HG03280 (cell line): ENCODE measurements around the gene ABCA7.

ENCODE experiments used
- ATAC-seq: cut with Tn5 transposase; IDR thresholded peaks from one replicate; pipeline ENCODE4 v1.9.1; 2021; ENCODE audit warnings: mild to moderate bottlenecking, moderate library complexity; ENCODE audit not compliant: unreplicated experiment

The ABCA7 gene

GRCh38 chr19:1032264-1032867, 7.5 kb upstream of the ABCA7 start:
- no peak for ATAC-seq

GRCh38 chr19:1035998-1036621, 3.8 kb upstream of the ABCA7 start:
- ATAC-seq: no peak

GRCh38 chr19:1037621-1038064, 2.3 kb upstream of the ABCA7 start:
- no peak for ATAC-seq

- no peak for ATAC-seq
Measured at GRCh38 chr19:1038978-1039645, 795 bp upstream of the ABCA7 start.

DNA sequence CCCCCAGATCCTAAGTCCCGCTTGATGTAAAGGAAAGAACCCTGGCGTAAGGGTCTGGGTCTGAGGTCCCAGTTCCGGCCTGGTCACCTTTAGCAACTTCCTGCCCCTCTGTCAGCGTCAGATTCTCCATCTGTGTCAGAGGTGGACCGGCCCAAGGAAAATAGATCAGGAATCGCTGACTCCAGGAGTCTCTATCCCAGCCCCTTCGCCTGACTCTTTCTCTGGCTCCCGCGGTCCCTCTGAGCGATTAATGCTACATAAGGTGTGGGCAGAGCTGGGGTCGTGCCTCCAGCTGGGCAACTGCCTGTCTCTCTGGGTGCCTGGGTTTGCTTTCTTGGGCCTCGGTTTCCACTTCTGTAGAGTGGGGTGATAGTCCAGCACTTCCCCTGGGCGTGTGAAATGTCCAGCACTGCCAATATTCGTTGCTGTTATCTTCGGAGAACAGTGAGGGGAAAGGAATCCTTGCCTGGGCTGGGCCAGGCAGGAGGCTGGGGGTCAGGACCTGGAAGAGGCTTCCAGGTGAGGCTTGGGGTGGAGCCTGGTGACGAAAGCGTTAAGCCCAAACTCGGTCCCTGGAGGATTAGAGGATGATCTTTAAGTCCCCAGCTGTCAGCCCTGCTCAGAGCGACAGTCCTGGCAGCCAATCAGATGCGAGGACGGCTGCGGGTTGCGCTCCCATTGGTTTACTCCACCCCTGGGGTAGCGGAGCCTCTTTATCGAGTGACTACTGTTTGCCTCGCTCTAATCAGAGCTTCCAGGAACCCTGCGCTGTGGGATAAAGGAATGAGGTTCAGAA, 767 bp downstream of the ABCA7 start:
- ATAC-seq: peak; percentile 38

DNA sequence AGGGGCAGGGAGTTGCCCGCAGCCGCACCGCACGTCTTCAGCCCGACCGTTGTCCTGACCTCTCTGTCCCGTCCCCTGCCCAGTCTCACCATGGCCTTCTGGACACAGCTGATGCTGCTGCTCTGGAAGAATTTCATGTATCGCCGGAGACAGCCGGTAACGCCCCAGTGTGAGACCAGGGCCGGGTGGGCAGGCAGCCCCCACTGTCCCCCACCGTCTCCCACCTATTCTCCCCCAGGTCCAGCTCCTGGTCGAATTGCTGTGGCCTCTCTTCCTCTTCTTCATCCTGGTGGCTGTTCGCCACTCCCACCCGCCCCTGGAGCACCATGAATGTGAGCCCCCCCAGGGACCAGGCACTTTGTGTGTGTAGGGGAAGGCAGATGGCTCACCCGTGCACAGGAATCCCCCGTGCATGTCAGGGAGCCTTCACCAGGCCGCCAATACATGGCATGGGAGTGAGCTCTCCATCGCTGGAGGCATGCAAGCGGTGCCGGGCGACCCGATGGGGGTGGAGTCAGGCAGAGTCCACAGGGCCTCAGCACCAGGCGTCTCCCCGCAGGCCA, 1.4 kb downstream of the ABCA7 start:
- no peak for ATAC-seq

DNA sequence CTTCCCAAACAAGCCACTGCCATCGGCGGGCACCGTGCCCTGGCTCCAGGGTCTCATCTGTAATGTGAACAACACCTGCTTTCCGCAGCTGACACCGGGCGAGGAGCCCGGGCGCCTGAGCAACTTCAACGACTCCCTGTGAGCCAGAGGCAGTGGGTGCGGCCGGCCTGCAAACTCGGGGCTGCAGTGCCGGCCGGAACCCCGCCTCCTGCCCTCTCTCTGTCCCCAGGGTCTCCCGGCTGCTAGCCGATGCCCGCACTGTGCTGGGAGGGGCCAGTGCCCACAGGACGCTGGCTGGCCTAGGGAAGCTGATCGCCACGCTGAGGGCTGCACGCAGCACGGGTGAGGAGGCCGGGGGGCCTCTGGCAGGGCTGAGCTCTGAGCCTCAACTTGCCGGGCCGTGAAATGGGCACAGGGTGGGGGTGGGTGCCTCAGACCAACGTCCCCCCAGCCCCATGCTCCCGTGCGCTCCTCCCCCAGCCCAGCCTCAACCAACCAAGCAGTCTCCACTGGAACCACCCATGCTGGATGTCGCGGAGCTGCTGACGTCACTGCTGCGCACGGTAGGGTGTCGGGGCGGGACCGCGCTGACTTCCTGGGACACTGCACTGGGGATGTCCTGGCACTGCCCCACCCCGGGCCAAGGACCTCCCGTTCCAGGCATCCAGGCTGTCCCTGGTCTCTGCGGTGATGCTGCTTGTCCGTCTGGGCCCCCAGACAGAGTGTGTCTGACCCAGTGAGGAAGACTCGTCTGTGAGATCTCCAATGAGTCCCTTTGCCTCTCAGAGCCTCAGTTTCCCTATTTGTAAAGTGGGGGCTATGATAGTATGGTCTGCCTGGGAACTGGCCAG, 2.2 kb downstream of the ABCA7 start:
- ATAC-seq: no peak

DNA sequence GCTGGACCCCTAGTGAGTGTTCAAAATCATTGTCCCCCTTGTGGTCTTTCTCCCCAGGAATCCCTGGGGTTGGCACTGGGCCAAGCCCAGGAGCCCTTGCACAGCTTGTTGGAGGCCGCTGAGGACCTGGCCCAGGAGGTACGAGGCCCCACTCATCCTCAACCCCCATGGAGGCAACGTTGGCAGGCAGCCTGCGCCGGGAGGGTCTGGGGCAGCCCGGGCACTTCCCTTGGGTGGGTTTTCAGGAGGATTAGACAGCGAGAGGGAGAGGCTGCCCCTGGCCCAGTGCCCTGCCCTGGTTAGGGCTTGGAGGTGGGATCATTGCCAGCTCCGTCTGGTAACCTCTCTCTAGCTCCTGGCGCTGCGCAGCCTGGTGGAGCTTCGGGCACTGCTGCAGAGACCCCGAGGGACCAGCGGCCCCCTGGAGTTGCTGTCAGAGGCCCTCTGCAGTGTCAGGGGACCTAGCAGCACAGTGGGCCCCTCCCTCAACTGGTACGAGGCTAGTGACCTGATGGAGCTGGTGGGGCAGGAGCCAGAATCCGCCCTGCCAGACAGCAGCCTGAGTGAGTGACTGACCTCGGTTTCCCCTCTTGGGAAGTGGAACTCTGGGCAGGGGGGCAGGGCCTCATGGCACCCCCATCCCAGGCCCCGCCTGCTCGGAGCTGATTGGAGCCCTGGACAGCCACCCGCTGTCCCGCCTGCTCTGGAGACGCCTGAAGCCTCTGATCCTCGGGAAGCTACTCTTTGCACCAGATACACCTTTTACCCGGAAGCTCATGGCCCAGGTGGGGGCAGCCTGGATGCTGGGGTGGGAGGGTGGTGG, 3.0 kb downstream of the ABCA7 start:
- ATAC-seq: no peak

- no peak for ATAC-seq
Measured at GRCh38 chr19:1045247-1045603, 5.3 kb downstream of the ABCA7 start.

DNA sequence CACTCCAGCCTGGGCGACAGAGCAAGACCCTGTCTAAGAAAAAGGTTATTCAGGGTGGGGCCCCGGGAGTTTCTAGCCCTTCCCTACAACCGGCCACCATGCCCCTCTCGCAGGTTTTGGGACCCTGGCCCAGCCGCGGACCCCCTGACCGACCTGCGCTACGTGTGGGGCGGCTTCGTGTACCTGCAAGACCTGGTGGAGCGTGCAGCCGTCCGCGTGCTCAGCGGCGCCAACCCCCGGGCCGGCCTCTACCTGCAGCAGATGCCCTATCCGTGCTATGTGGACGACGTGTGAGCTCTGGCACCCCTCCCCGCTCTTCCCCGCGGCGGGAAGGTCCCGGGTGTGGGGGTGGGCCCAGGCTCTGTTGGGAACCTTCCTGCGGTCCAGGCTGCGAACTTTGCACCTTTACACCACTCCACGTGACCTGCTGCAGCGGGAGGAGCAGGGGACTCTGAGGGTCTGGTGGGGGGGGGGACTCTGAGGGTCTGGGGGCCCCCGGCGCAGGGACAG, 6.3 kb downstream of the ABCA7 start:
- ATAC-seq: no peak

- ATAC-seq: no peak
Measured at GRCh38 chr19:1046836-1047695, 7.2 kb downstream of the ABCA7 start.

GRCh38 chr19:1047696-1048147, 7.8 kb downstream of the ABCA7 start:
- ATAC-seq: no peak

DNA sequence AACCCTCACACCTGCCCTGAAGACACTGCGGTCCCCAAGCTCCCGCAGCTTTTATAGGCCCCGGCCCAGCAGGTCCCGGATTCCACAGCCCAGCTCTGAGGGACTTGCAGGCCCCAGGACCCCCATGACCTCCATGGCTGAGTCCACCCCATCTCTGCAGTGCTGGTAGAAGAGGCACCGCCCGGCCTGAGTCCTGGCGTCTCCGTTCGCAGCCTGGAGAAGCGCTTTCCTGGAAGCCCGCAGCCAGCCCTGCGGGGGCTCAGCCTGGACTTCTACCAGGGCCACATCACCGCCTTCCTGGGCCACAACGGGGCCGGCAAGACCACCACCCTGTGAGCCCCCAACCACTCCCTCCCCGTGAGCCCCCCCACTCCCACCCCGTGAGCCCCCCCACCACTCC, 9.2 kb downstream of the ABCA7 start:
- no peak for ATAC-seq

DNA sequence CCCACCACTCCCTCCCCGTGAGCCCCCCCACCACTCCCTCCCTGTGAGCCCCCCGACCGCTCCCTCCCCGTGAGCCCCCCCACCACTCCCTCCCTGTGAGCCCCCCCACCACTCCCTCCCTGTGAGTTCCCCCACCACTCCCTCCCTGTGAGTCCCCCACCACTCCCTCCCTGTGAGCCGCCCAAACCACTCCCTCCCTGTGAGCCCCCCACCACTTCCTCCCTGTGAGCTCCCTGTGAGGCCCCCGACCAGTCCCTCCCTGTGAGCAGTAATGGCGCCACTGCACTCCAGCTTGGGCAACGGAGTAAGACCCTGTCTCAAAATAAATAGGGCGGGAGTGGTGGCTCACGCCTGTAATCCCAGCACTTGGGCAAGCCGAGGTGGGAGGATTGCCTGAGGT, 9.9 kb downstream of the ABCA7 start:
- ATAC-seq: no peak

- no peak for ATAC-seq
Measured at GRCh38 chr19:1050989-1051788, 11.3 kb downstream of the ABCA7 start.

GRCh38 chr19:1051791-1052190, 11.9 kb downstream of the ABCA7 start:
- no peak for ATAC-seq

DNA sequence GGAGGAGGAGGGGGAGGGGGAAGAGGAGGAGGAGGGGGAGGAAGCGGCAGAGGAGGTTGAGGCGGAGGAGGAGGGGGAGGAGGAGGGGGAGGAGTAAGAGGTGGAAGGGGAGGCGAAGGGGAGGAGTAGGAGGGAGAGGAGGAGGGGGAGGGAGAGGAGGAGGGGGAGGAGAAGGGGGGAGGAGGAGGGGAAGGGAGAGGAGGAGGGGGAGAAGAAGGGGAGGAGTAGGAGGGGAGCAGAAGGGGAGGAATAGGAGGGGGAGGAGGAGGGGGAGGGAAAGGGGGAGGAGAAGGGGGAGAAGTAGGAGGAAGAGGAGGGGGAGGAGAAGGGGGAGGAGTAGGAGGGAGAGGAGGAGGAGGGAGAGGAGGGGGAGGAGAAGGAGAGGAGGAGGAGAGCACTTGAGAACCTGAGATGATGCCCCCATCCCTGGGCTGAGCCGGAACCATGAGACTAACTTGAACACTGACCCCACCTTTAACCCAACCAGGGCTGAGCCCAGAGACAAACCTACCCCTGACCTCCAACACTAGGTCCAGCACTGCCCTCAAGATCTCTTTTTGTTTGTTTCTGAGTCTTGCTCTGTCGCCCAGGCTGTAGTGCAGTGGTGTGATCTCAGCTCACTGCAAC, 12.6 kb downstream of the ABCA7 start:
- ATAC-seq: no peak
